H9 (cell line): ENCODE measurements around the gene ACTL6B. TPM values are rescaled to one million over a fixed set of nuclear protein-coding genes. Genes with fewer than 3 reads are reported as not detected.

Source experiments
- DNase-seq: peaks from one replicate; pipeline ENCODE4 v3.0.0-alpha.2; 2017
- H2AFZ ChIP-seq: one replicate; pipeline ENCODE4 v1.6.1; 2013; ENCODE audit warnings: mild to moderate bottlenecking, low read length, control low read depth, moderate library complexity
- H2AK5ac ChIP-seq: 2 replicates; pipeline ENCODE4 v1.6.1; 2013; ENCODE audit warnings: low read length, control low read depth, mixed read lengths; ENCODE audit not compliant: insufficient read length
- H2BK120ac ChIP-seq: one replicate; pipeline ENCODE4 v1.6.1; 2013; ENCODE audit warnings: low read depth, mild to moderate bottlenecking, low read length, control low read depth, inconsistent platforms; ENCODE audit not compliant: poor library complexity, severe bottlenecking
- H2BK12ac ChIP-seq: 2 replicates; pipeline ENCODE4 v1.6.1; 2013; ENCODE audit warnings: low read length, control low read depth, mixed read lengths, low read depth; ENCODE audit not compliant: insufficient read length
- H2BK15ac ChIP-seq: 2 replicates; pipeline ENCODE4 v1.6.1; 2013; ENCODE audit warnings: low read depth, low read length, control low read depth
- H2BK20ac ChIP-seq: one replicate; pipeline ENCODE4 v1.6.1; 2013; ENCODE audit warnings: low read depth, mild to moderate bottlenecking, low read length, control low read depth, inconsistent platforms; ENCODE audit not compliant: poor library complexity, severe bottlenecking
- H2BK5ac ChIP-seq: 2 replicates; pipeline ENCODE4 v1.6.1; 2013; ENCODE audit warnings: low read length, control low read depth, mixed read lengths; ENCODE audit not compliant: insufficient read length
- H3K14ac ChIP-seq: 2 replicates; pipeline ENCODE4 v1.6.1; 2013; ENCODE audit warnings: low read length, control low read depth; ENCODE audit not compliant: insufficient read depth
- H3K18ac ChIP-seq: 2 replicates; pipeline ENCODE4 v1.6.1; 2013; ENCODE audit warnings: low read depth, mild to moderate bottlenecking, mixed read lengths, low read length, control low read depth; ENCODE audit not compliant: insufficient read length
- H3K23ac ChIP-seq: 2 replicates; pipeline ENCODE4 v1.6.1; 2013; ENCODE audit warnings: low read length, control low read depth, mixed read lengths, low read depth; ENCODE audit not compliant: insufficient read length
- H3K23me2 ChIP-seq: 2 replicates; pipeline ENCODE4 v1.6.1; 2013; ENCODE audit warnings: low read depth, mild to moderate bottlenecking, mixed read lengths, low read length, control low read depth; ENCODE audit not compliant: insufficient read length, poor library complexity, severe bottlenecking
- H3K27ac ChIP-seq: 2 replicates; pipeline ENCODE4 v1.5.1; 2013; ENCODE audit warnings: low read length, control low read depth, mixed read lengths, low read depth; ENCODE audit not compliant: insufficient read length
- H3K27me3 ChIP-seq: 2 replicates; pipeline ENCODE4 v1.6.1; 2013; ENCODE audit warnings: low read length, control low read depth, inconsistent platforms; ENCODE audit not compliant: insufficient read depth
- H3K4ac ChIP-seq: 2 replicates; pipeline ENCODE4 v1.6.1; 2013; ENCODE audit warnings: low read depth, mild to moderate bottlenecking, control low read depth, inconsistent platforms, low read length, moderate library complexity
- H3K4me1 ChIP-seq: 2 replicates; pipeline ENCODE4 v1.6.1; 2013; ENCODE audit warnings: low read length, control low read depth, inconsistent platforms; ENCODE audit not compliant: insufficient read depth
- H3K4me2 ChIP-seq: 2 replicates; pipeline ENCODE4 v1.6.1; 2013; ENCODE audit warnings: low read length, control low read depth, mixed read lengths; ENCODE audit not compliant: insufficient read length, insufficient read depth
- H3K56ac ChIP-seq: 2 replicates; pipeline ENCODE4 v1.6.1; 2013; ENCODE audit warnings: low read depth, mild to moderate bottlenecking, mixed read lengths, low read length, control low read depth; ENCODE audit not compliant: insufficient read length
- H3K79me1 ChIP-seq: 2 replicates; pipeline ENCODE4 v1.6.1; 2013; ENCODE audit warnings: low read depth, mild to moderate bottlenecking, moderate library complexity, low read length, control low read depth, inconsistent platforms; ENCODE audit not compliant: insufficient read depth, poor library complexity, severe bottlenecking
- H3K79me2 ChIP-seq: 2 replicates; pipeline ENCODE4 v1.6.1; 2013; ENCODE audit warnings: low read length, control low read depth, inconsistent platforms; ENCODE audit not compliant: insufficient read depth
- H3K9ac ChIP-seq: 2 replicates; pipeline ENCODE4 v1.6.1; 2013; ENCODE audit warnings: low read length, control low read depth, mixed read lengths; ENCODE audit not compliant: insufficient read length; ENCODE audit errors: extremely low read depth
- H3K9me3 ChIP-seq: one replicate; pipeline ENCODE4 v1.6.1; 2013; ENCODE audit warnings: low read depth, low read length, inconsistent platforms; ENCODE audit not compliant: control insufficient read depth
- H3T11ph ChIP-seq: one replicate; pipeline ENCODE4 v1.6.1; 2013; ENCODE audit warnings: mild to moderate bottlenecking, low read length, control low read depth, inconsistent platforms
- H4K20me1 ChIP-seq: one replicate; pipeline ENCODE4 v1.6.1; 2013; ENCODE audit not compliant: control insufficient read depth, insufficient read length, insufficient read depth
- H4K5ac ChIP-seq: 2 replicates; pipeline ENCODE4 v1.6.1; 2013; ENCODE audit warnings: low read depth, mild to moderate bottlenecking, mixed read lengths, low read length, control low read depth; ENCODE audit not compliant: insufficient read length
- H4K8ac ChIP-seq: replicated peaks from 2 replicates; pipeline ENCODE4 v1.6.1; 2013; ENCODE audit warnings: low read length, control low read depth, mixed read lengths, low read depth; ENCODE audit not compliant: insufficient read length
- H4K91ac ChIP-seq: 2 replicates; pipeline ENCODE4 v1.6.1; 2013; ENCODE audit warnings: low read depth, mild to moderate bottlenecking, moderate library complexity, mixed read lengths, low read length, control low read depth; ENCODE audit not compliant: insufficient read length
- H3K27ac Mint-ChIP-seq, 3 experiments: 2 replicates in 2 of 3; 3 replicates in 1 of 3; pipeline ENCODE4 v1.8.0; 2020 to 2021; ENCODE audit warnings: mixed read lengths in 3 of 3, mild to moderate bottlenecking in 1 of 3, moderate library complexity in 1 of 3
- H3K27me3 Mint-ChIP-seq: 2 replicates; pipeline ENCODE4 v1.8.0; 2021; ENCODE audit warnings: low read depth, mild to moderate bottlenecking, moderate library complexity, mixed read lengths
- H3K36me3 Mint-ChIP-seq, 3 experiments: 2 replicates in 2 of 3; 3 replicates in 1 of 3; pipeline ENCODE4 v1.8.0; 2020 to 2021; ENCODE audit warnings: low read depth in 3 of 3, mixed read lengths in 3 of 3; ENCODE audit not compliant: insufficient read depth in 1 of 3
- H3K4me1 Mint-ChIP-seq, 2 experiments: 2 replicates each; pipeline ENCODE4 v1.8.0; 2020; ENCODE audit warnings: mixed read lengths in 2 of 2
- H3K4me3 Mint-ChIP-seq, 2 experiments: 2 replicates in 1 of 2; 3 replicates in 1 of 2; pipeline ENCODE4 v1.8.0; 2020 to 2021; ENCODE audit warnings: mild to moderate bottlenecking in 2 of 2, mixed read lengths in 2 of 2, moderate library complexity in 1 of 2
- H3K9me3 Mint-ChIP-seq, 2 experiments: 2 replicates in 1 of 2; 3 replicates in 1 of 2; pipeline ENCODE4 v1.8.0; 2020; ENCODE audit warnings: mild to moderate bottlenecking in 2 of 2, mixed read lengths in 2 of 2, moderate library complexity in 1 of 2
- CTCF ChIP-seq: fragments of 200-600 bp; sonication (generic); conservative IDR thresholded peaks from 3 replicates; pipeline ENCODE4 v1.8.0; 2021; ENCODE audit warnings: antibody characterized with exemption, mild to moderate bottlenecking
- WGBS: extraction: QIAGEN DNeasy Blood & Tissue Kit; methylation state at CpG from one replicate; pipeline ENCODE4 v1.1.7; 2013; ENCODE audit warnings: missing lambda C conversion rate, low lambda C conversion rate, mixed read lengths; ENCODE audit not compliant: insufficient read length; ENCODE audit errors: extremely low coverage; 5-methylcytosine and 5-hydroxymethylcytosine counted together
- total RNA-seq: library from RNA; stranded (reverse); gene quantifications from 2 replicates; pipeline ENCODE4 v1.2.1, GENCODE V29; 2021

Gene ACTL6B
- total RNA-seq, 1 experiment from 2014 or later = 0.50 TPM

GRCh38 chr7:100620239-100620638 is 36.0 kb downstream of the ACTL6B start:
- Mint-ChIP-seq H3K9me3 (no peaks in the 10 kb centered on the region; a peak in 1 of 5 replicates), H3K4me3 (no peak overlapping the region), H3K27ac (no peak overlapping the region; a peak in 2 of 7 replicates), H3K36me3 (no peaks in the 10 kb centered on the region), H3K27me3 (peaks cover 9% of the 10 kb centered on the region), H3K4me1 (no peaks in the 10 kb centered on the region; a peak in 1 of 4 replicates)
- Histone ChIP-seq H3K23ac (no peak overlapping the region), H4K20me1 (no peaks in the 10 kb centered on the region), H2BK120ac (no peak overlapping the region), H3K9ac (no peak overlapping the region), H2BK5ac (no peak overlapping the region), H2BK12ac (no peak overlapping the region), H4K91ac (no peak overlapping the region), H3K27me3 (no peaks in the 10 kb centered on the region), H3K23me2 (no peaks in the 10 kb centered on the region), H3K4me2 (no peak overlapping the region), H3K14ac (no peak overlapping the region), H3K27ac (no peak overlapping the region), H4K8ac (no peak overlapping the region), H3K79me1 (no peaks in the 10 kb centered on the region), H2AFZ (no peak overlapping the region), H3K4me1 (no peaks in the 10 kb centered on the region), H3K9me3 (no peaks in the 10 kb centered on the region), H3K18ac (no peak overlapping the region), H2BK15ac (no peak overlapping the region), H2BK20ac (no peak overlapping the region), H3K4ac (no peak overlapping the region), H3K56ac (no peak overlapping the region), H2AK5ac (no peak overlapping the region), H3K79me2 (no peaks in the 10 kb centered on the region), H3T11ph (no peak overlapping the region), H4K5ac (no peak overlapping the region)
- WGBS = no CpG with 5 or more reads among the region's 6 CpGs
- no peak for DNase-seq
- TF ChIP-seq CTCF = no peak
